Activated CD4-positive, alpha-beta T cell treated with anti-CD3 and anti-CD28 coated beads, Interleukin-2, amount 10 ng/mL, durations not matched to agents 7 days and 5 days (primary cell): Measurements from ENCODE around the gene POU3F4. TPM values are rescaled to one million over a fixed set of nuclear protein-coding genes. Genes with fewer than 3 reads are reported as not detected.
A peak's percentile ranks its signal among the peaks of the same experiment; 100 is the strongest.

Experiments
- CTCF ChIA-PET: fragments of 350-600 bp; sonication (Branson Sonifier 250); formaldehyde crosslinking; loops from one replicate; lab custom pipeline; 2021; ENCODE audit warnings: antibody characterized with exemption; lab: Charles Lee
- POLR2A ChIA-PET: fragments of 350-600 bp; sonication (Branson Sonifier 250); formaldehyde crosslinking; loops from one replicate; lab custom pipeline; 2021; ENCODE audit warnings: antibody characterized with exemption; lab: Charles Lee
- DNase-seq: peaks from one replicate; pipeline ENCODE4 v3.0.0-alpha.2; 2020
- H3K27ac Mint-ChIP-seq: one replicate; pipeline ENCODE4 v1.8.0; 2021; ENCODE audit warnings: mild to moderate bottlenecking, moderate library complexity, mixed read lengths
- H3K27me3 Mint-ChIP-seq: one replicate; pipeline ENCODE4 v1.8.0; 2021; ENCODE audit warnings: mixed read lengths
- H3K36me3 Mint-ChIP-seq: one replicate; pipeline ENCODE4 v1.8.0; 2021; ENCODE audit warnings: low read depth, mixed read lengths
- H3K4me1 Mint-ChIP-seq: one replicate; pipeline ENCODE4 v1.8.0; 2021; ENCODE audit warnings: mixed read lengths
- H3K4me3 Mint-ChIP-seq: one replicate; pipeline ENCODE4 v1.8.0; 2021; ENCODE audit warnings: mild to moderate bottlenecking, moderate library complexity, mixed read lengths
- H3K9me3 Mint-ChIP-seq: one replicate; pipeline ENCODE4 v1.8.0; 2021; ENCODE audit warnings: mixed read lengths
- total RNA-seq, 2 experiments: library from RNA; stranded (reverse); gene quantifications; one replicate each; pipeline ENCODE4 v1.2.3, GENCODE V29; 2021

Gene POU3F4
- total RNA-seq = not detected

GRCh38 chrX:83508006-83508405 lies at the start of gene POU3F4:
Gene POU3F4 (plus strand): TSS chrX:83508290. CDS start chrX:83508325, 35 bp downstream.
- H3K27me3 Mint-ChIP-seq = peaks cover 63% of the 10 kb centered on the region
- ChIA-PET CTCF (interaction anchor here (0.5 kb wide), 1 partner anchor 1015 kb away, joined by 3 read pairs; no protein-coding TSS in a partner anchor), POLR2A (no interaction called here)
- no peak within 1 kb of the TSS for H3K4me3 Mint-ChIP-seq
- no peaks in the 10 kb centered on the region for H3K4me1 Mint-ChIP-seq
- peaks cover 2% of the 10 kb centered on the region for H3K36me3 Mint-ChIP-seq
- H3K27ac Mint-ChIP-seq = no peak within 1 kb of the TSS
- H3K9me3 Mint-ChIP-seq = no peaks in the 10 kb centered on the region
- no peak for DNase-seq

DNA sequence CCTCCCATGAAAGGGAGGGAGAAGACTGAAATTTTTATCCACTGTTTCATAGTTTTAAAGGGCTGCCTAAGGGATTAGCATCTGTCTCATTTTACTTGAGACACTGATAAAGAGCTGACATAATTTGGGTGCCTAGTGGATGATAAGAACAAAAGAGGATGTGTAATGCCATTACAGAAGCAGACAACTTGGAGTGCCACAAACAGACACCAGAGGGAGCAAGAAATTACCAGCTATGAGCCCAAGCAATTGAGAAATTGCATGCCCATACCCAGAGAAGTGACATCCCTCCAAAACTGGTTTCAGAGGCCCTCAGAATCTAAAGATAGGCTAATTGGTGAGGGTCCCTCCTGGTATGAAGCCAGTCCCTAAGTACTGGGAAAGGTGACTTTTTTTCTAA lies 38.5 kb upstream of the POU3F4 start:
- Mint-ChIP-seq H3K4me3 (no peak overlapping the region), H3K4me1 (no peaks in the 10 kb centered on the region), H3K36me3 (no peaks in the 10 kb centered on the region), H3K9me3 (no peaks in the 10 kb centered on the region), H3K27ac (no peak overlapping the region), H3K27me3 (no peaks in the 10 kb centered on the region)
- POLR2A ChIA-PET = interaction anchor here (0.5 kb wide), 1 partner anchor 353 kb away, joined by 3 read pairs; no protein-coding TSS in a partner anchor
- CTCF ChIA-PET = no interaction called here
- DNase-seq = no peak

GRCh38 chrX:83495898-83496297 lies 12.2 kb upstream of the POU3F4 start:
- CTCF ChIA-PET = no interaction called here
- no peak for DNase-seq
- Mint-ChIP-seq H3K4me3 (no peak overlapping the region), H3K27ac (no peak overlapping the region), H3K36me3 (no peaks in the 10 kb centered on the region), H3K9me3 (no peaks in the 10 kb centered on the region), H3K27me3 (peaks cover 4% of the 10 kb centered on the region), H3K4me1 (no peaks in the 10 kb centered on the region)
- POLR2A ChIA-PET = no interaction called here

DNA sequence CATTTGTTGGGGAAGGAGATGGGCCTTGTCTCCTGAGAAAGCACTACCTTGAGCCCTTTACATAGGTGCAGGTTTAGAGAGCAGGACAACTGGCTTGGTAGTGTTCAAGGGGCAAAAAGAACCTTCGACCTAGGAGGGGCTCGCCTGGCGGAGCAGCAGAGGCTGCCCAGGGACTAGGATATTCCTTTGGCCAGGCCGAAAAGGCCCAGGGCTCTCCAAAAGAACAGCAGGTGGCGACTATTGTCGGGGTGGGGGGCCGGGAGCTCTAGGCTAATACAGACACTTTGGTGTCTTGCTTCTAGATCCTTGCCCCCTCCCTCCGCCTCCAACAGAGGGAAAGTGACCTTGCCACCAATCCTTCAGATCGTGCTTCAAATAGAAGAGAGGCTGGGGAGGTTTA lies 7.1 kb upstream of the POU3F4 start:
- CTCF ChIA-PET = no interaction called here
- H3K27ac Mint-ChIP-seq = no peak overlapping the region

DNA sequence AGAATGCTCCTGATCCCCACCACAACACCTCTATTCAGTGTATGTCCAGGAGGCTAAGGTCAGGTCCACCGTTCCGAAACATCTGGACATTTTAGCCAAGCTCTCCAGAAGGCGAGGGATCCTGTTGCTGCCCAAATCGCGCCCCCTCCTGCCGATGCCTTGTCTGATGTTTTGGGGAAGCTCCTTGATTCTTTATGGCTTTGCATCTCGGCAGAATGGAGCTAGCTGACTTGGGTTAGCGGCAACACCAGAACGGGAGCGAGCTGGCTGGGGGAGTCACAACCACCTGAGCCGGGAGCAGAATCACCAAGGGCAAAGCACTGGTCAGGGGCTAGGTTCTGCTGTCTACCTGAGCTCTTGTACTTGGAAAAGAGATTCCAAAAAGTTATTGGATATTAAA lies 6.6 kb upstream of the POU3F4 start:
- no peak overlapping the region for H3K27ac Mint-ChIP-seq
- DNase-seq = no peak
- H3K36me3 Mint-ChIP-seq = no peaks in the 10 kb centered on the region
- CTCF ChIA-PET = no interaction called here
- peaks cover 35% of the 10 kb centered on the region for H3K27me3 Mint-ChIP-seq
- no peaks in the 10 kb centered on the region for H3K9me3 Mint-ChIP-seq
- no peaks in the 10 kb centered on the region for H3K4me1 Mint-ChIP-seq
- POLR2A ChIA-PET = no interaction called here
- no peak overlapping the region for H3K4me3 Mint-ChIP-seq

More for the DNA sequence above, 7.1 kb upstream of the POU3F4 start:
- POLR2A ChIA-PET = no interaction called here
- no peaks in the 10 kb centered on the region for H3K9me3 Mint-ChIP-seq
- no peaks in the 10 kb centered on the region for H3K4me1 Mint-ChIP-seq
- no peak for DNase-seq
- H3K27me3 Mint-ChIP-seq = peaks cover 32% of the 10 kb centered on the region
- H3K4me3 Mint-ChIP-seq = no peak overlapping the region
- no peaks in the 10 kb centered on the region for H3K36me3 Mint-ChIP-seq

DNA sequence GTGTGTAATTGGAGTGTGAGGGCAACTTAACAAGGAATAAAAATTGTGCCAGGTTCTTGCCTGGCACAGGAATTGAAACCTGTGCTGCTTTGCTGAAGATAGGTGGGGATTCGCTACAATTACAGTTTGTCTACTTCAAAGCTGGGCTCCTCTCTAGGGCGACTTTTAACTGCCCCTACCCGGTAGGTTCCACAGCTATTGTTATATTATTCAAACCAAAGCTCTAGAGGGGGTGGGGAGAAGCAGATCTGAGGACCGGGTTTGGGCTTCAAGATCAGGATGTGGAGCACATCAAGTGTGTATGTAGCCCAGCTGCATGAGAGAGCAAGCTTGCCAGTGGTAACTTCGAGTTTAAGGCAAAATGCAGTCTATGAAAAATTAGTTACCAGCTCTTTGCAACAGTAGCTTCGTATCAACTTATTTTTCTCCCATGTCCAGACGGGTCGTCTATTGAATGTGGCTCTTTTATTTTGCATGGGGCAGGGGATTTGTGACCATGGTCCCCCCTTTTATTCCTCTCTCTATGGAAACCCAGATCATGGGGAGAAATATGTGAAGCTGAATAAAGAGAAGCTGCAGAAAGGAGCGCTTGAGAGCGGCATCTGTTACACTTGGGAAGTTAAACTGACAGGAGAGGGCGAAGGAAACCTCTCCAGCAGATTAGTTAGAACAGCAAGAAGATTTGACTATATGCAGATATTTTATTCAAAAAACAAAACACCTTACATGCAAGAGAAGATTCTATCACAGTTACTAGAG lies 3.2 kb upstream of the POU3F4 start:
- CTCF ChIA-PET = no interaction called here

DNA sequence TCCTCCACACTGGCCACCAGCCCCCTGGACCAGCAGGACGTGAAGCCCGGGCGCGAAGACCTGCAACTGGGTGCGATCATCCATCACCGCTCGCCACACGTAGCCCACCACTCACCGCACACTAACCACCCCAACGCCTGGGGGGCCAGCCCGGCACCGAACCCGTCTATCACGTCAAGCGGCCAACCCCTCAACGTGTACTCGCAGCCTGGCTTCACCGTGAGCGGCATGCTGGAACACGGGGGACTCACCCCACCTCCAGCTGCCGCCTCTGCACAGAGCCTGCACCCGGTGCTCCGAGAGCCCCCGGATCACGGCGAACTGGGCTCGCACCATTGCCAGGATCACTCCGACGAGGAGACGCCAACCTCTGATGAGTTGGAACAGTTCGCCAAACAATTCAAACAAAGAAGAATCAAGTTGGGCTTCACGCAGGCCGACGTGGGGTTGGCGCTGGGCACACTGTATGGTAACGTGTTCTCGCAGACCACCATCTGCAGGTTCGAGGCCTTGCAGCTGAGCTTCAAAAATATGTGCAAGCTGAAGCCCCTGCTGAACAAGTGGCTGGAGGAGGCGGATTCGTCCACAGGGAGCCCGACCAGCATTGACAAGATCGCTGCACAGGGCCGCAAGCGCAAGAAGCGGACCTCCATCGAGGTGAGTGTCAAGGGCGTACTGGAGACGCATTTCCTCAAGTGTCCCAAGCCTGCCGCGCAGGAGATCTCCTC lies 600 bp downstream of the POU3F4 start:
- DNase-seq = no peak
- Mint-ChIP-seq H3K27ac (no peak overlapping the region), H3K4me1 (no peaks in the 10 kb centered on the region), H3K27me3 (peaks cover 58% of the 10 kb centered on the region), H3K4me3 (no peak overlapping the region), H3K9me3 (no peaks in the 10 kb centered on the region), H3K36me3 (peaks cover 2% of the 10 kb centered on the region)
- CTCF ChIA-PET = no interaction called here
- POLR2A ChIA-PET = no interaction called here

More for the DNA sequence above, 3.2 kb upstream of the POU3F4 start:
- Mint-ChIP-seq H3K4me1 (no peaks in the 10 kb centered on the region), H3K27me3 (peaks cover 59% of the 10 kb centered on the region), H3K36me3 (peaks cover 2% of the 10 kb centered on the region), H3K27ac (no peak overlapping the region), H3K4me3 (no peak overlapping the region), H3K9me3 (no peaks in the 10 kb centered on the region)
- no peak for DNase-seq
- POLR2A ChIA-PET = no interaction called here

DNA sequence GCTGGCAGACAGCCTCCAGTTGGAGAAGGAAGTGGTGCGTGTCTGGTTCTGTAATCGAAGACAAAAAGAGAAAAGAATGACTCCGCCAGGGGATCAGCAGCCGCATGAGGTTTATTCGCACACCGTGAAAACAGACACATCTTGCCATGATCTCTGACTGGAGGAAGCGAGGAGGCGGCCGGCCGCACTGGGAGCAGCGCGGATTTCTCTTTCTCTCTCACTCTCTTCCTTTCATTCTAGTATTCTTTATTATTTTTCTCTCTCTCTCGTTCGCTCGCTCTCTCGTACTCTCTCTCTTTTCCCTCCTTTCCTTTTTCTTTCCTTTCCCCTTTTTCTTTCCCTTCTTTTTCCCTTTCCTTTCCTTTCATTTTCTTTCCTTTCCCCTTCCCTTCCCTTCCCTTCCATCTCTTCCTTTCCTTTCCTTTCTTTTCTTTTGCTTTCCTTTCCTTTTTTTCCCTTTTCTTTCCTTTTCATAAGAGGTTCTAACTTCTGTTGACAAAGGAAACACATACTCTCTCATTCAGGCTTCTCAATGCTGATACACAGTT lies 1.2 kb downstream of the POU3F4 start:
- no peaks in the 10 kb centered on the region for H3K4me1 Mint-ChIP-seq
- ChIA-PET CTCF (no interaction called here), POLR2A (no interaction called here)
- H3K27ac Mint-ChIP-seq = peak overlapping the region; percentile 42
- no peak overlapping the region for H3K4me3 Mint-ChIP-seq
- DNase-seq = no peak
- no peaks in the 10 kb centered on the region for H3K9me3 Mint-ChIP-seq
- H3K36me3 Mint-ChIP-seq = peaks cover 2% of the 10 kb centered on the region
- peaks cover 55% of the 10 kb centered on the region for H3K27me3 Mint-ChIP-seq

- Mint-ChIP-seq H3K36me3 (peaks cover 2% of the 10 kb centered on the region), H3K9me3 (no peaks in the 10 kb centered on the region), H3K4me3 (no peak overlapping the region), H3K27me3 (peaks cover 50% of the 10 kb centered on the region), H3K27ac (no peak overlapping the region), H3K4me1 (no peaks in the 10 kb centered on the region)
- ChIA-PET CTCF (no interaction called here), POLR2A (no interaction called here)
- DNase-seq = no peak
These were observed 2.5 kb downstream of the POU3F4 start for GRCh38 chrX:83510510-83511062.

DNA sequence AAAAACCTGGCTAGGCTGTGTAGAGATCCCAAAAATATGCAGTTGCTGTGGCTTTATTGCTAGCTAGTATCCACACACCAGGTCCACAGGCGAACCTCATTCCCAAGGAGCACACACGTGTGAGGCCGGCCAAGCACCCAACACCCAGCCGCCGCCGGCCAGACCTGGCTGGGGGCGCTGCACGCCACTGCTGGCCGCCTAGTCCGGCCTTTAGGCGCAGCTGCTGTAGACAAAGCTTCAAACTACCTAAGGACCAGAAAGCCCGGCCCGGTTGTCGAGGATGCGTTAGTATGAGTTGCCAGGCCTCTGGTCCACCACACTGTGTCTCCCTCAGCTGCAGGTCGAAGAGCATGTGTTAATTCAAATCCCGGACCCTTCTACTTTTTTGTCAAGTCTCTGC lies 3.1 kb downstream of the POU3F4 start:
- DNase-seq = no peak
- Mint-ChIP-seq H3K27ac (no peak overlapping the region), H3K4me3 (no peak overlapping the region), H3K9me3 (no peaks in the 10 kb centered on the region), H3K27me3 (peaks cover 45% of the 10 kb centered on the region), H3K4me1 (no peaks in the 10 kb centered on the region), H3K36me3 (peaks cover 2% of the 10 kb centered on the region)
- ChIA-PET POLR2A (no interaction called here), CTCF (interaction anchor here (0.6 kb wide), 1 partner anchor 1613 kb away, joined by 4 read pairs; no protein-coding TSS in a partner anchor)

GRCh38 chrX:83512111-83512510 lies 4.0 kb downstream of the POU3F4 start:
- no peaks in the 10 kb centered on the region for H3K9me3 Mint-ChIP-seq
- no peak overlapping the region for H3K27ac Mint-ChIP-seq
- DNase-seq = no peak
- peaks cover 39% of the 10 kb centered on the region for H3K27me3 Mint-ChIP-seq
- no peak overlapping the region for H3K4me3 Mint-ChIP-seq
- no peaks in the 10 kb centered on the region for H3K4me1 Mint-ChIP-seq
- peaks cover 2% of the 10 kb centered on the region for H3K36me3 Mint-ChIP-seq
- ChIA-PET POLR2A (no interaction called here), CTCF (no interaction called here)

DNA sequence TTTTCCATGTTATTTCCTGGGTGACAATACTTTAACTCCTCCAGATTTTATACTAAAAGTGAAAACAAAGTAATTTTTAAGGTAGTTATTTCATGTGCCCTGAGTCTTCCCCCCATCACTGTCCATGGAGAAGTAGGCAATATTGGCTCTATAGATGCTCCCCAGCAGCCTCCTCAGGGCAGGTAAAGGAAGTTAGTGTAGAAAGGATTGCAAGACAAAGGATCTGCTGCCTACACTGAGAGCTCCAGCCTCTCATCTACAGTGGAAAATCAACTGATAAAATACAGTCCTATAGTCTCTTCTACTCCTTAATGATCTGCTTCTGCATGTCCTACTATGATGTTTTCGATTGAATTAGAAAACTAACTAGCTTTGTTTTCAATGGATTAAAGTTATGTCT lies 8.5 kb downstream of the POU3F4 start:
- no peak for DNase-seq
- Mint-ChIP-seq H3K4me3 (no peak overlapping the region), H3K4me1 (no peaks in the 10 kb centered on the region), H3K9me3 (no peaks in the 10 kb centered on the region), H3K36me3 (no peaks in the 10 kb centered on the region), H3K27me3 (peaks cover 6% of the 10 kb centered on the region), H3K27ac (no peak overlapping the region)
- POLR2A ChIA-PET = no interaction called here
- CTCF ChIA-PET = no interaction called here

DNA sequence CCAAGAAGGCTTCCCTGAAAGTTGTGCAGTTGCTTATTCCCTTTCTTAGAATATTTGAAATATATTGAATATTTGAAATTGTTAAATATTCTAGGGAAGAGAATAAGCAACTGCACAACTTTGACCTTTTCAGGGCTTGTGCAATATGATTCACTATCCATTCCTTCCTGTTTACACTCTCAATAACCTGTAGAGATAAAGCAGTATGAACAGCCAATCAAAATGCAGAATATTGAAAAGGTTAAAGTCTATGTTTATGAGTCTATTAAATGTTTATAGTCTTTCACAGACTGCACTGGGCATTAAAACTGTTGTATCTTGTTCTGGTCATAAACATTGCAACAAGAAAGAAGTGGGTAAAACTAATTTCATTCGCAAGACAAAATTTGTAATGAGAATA lies 13.8 kb downstream of the POU3F4 start:
- Mint-ChIP-seq H3K27me3 (no peaks in the 10 kb centered on the region), H3K4me1 (no peaks in the 10 kb centered on the region), H3K36me3 (no peaks in the 10 kb centered on the region), H3K4me3 (no peak overlapping the region), H3K9me3 (no peaks in the 10 kb centered on the region), H3K27ac (no peak overlapping the region)
- no peak for DNase-seq
- ChIA-PET POLR2A (no interaction called here), CTCF (no interaction called here)
